Adrenal gland (tissue), 12 donors: Measurements from ENCODE around the gene RAB3B. TPM values are rescaled to one million over a fixed set of nuclear protein-coding genes. Genes with fewer than 3 reads are reported as not detected.
"Not testable (repeated sequence)": the region's sequence is repeated elsewhere in the genome, so short reads cannot be mapped to it uniquely, and the experiment has no call there.

Source experiments
- DNase-seq, 7 donors: peaks; one replicate each; pipeline ENCODE4 v3.0.0-alpha.2; 2019 to 2020
- H3K27ac ChIP-seq, 5 donors: fragments of 200-600 bp; sonication (generic) in 4 of 5; 1 replicate in 3 of 5; 2 replicates in 2 of 5; pipeline versions ENCODE4 v1.5.1 to v1.8.0; 2016 to 2020; ENCODE audit warnings: mild to moderate bottlenecking in 1 of 5
- H3K27me3 ChIP-seq: fragments of 200-600 bp; 2 replicates; pipeline ENCODE4 v1.8.0; 2021
- H3K36me3 ChIP-seq, 2 donors: fragments of 200-600 bp; replicated peaks in 1 of 2; 1 replicate in 1 of 2; 2 replicates in 1 of 2; pipeline versions ENCODE4 v1.5.1 to v1.8.0; 2018 to 2022
- H3K4me1 ChIP-seq, 2 donors: fragments of 200-600 bp; replicated peaks in 1 of 2; 1 replicate in 1 of 2; 2 replicates in 1 of 2; pipeline versions ENCODE4 v1.5.1 to v1.8.0; 2018 to 2021
- H3K4me3 ChIP-seq, 4 donors: fragments of 200-600 bp; sonication (generic) in 3 of 4; one replicate each; pipeline ENCODE4 v1.5.1; 2016 to 2018
- H3K9me3 ChIP-seq, 3 donors: fragments of 200-600 bp; sonication (generic) in 1 of 3; replicated peaks in 1 of 3; 1 replicate in 2 of 3; 2 replicates in 1 of 3; pipeline versions ENCODE4 v1.5.1 to v1.8.0; 2016 to 2021
- POLR2A ChIP-seq, 2 donors: fragments of 450-650 bp; IDR thresholded peaks; one replicate each; pipeline ENCODE4 v1.6.1; 2017; ENCODE audit warnings: antibody characterized with exemption in 2 of 2, mild to moderate bottlenecking in 2 of 2, moderate library complexity in 1 of 2
- WGBS, 4 donors: extraction: QIAGEN DNeasy Blood & Tissue Kit in 2 of 4; methylation state at CpG; one replicate each; pipeline versions ENCODE4 v1.1.5 to v1.1.7; 2013 to 2017; 5-methylcytosine and 5-hydroxymethylcytosine counted together
- intact Hi-C, 2 donors: fragments of 100-400 bp; cut with DNase I; formaldehyde crosslinking; loops; one replicate each; pipeline versions ENCODE4 v1.14.1 to v1.15.0; 2022 to 2023
- polyA plus RNA-seq, 3 donors: library from polyadenylated mRNA; stranded (reverse); fragments of 200-250 nt in 2 of 3; fragments of 350-450 nt in 1 of 3; fragmentation: Illumina TruSeq in 1 of 3; extraction: RNeasy Lipid Tissue Mini Kit (QIAGEN cat#74804) in 1 of 3; gene quantifications; one replicate each; pipeline ENCODE4 v1.2.3, GENCODE V29; 2013 to 2014
- total RNA-seq, 9 donors: library from RNA; depleted of rRNA in 4 of 9; stranded (reverse); fragments of >200 nt in 4 of 9; fragments of 120-200 nt in 1 of 9; fragmentation: NEBNext Ultra II Directional in 1 of 9; extraction: Animal tissue kit (Norgen Biotek cat#: 25700) in 1 of 9; gene quantifications; one replicate each; pipeline versions ENCODE4 v1.1.0 to v1.2.4, GENCODE V29; 2013 to 2023
- TF ChIP-seq, protein P1 (sequence below), 6 experiments: fragments of 450-650 bp in 4 of 6; fragments of 200-600 bp in 2 of 6; sonication (generic) in 1 of 6; IDR thresholded peaks; 1 replicate in 5 of 6; 2 replicates in 1 of 6; pipeline versions ENCODE4 v1.5.1 to v1.8.0; 2016 to 2021; ENCODE audit warnings: antibody characterized with exemption in 6 of 6, mild to moderate bottlenecking in 2 of 6, moderate library complexity in 1 of 6
- donor health status: healthy with polysubstance abuse.
- donor health status: Bipolar disorder and iron deficiency.
- donor health status: DM: yes; HTN: yes; CAD: no.
- donor health status: DM: no; HTN: no; CAD: no.
- donor health status: DM: no; HTN: no; CAD: no.
- donor health status: DM: yes; HTN: yes; CAD: no.

Gene RAB3B
- total and polyA plus RNA-seq, 12 donors = 0.20 to 9.2 (median 2.1) TPM

DNA sequence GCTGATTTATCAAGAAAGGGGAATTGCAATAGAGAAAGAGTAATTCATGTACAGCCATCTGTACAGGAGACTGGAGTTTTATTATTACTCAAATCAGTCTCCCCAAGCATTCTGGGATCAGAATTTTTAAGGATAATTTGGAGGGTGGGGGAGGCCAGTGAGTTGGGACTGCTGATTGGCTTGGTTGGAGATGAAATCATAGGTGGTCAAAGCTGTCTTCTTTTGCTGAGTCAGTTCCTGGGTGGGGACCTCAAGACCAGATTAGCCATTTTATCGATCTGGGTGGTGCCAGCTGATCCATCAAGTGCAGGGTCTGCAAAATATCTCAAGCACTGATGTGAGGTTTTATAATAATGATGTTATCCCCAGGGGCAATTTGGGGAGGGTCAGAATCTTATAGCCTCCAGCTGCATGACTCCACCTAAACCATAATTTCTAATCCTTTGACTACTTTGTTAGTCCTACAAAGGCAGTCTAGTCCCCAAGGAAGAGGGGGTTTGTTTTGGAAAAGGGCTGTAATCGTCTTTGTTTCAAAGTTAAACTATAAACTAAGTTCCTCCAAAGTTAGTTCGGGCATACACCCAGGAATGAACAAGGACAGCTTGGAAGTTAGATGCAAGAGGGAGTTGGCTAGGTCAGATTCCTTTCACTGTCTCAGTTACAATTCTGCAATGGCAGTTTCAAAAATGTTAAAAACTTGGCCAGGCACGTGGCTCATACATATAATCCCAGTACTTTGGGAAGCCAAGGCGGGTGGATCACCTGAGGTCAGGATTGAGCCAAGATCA is 16.9 kb upstream of the RAB3B start:
- 33 to 41% (median 36%) methylated on average over 5 of the region's 5 CpGs for WGBS, 4 donors
- Histone ChIP-seq H3K4me1 (peaks cover 6 to 11% of the 10 kb centered on the region in 2 donors), H3K27ac (no peak overlapping the region), H3K9me3 (no peaks in the 10 kb centered on the region), H3K27me3 (no peaks in the 10 kb centered on the region), H3K4me3 (no peak overlapping the region), H3K36me3 (no peaks in the 10 kb centered on the region)
- intact Hi-C loops = no loop called here
- TF ChIP-seq POLR2A (IDR thresholded peaks at IDR 0.05) = no peak
- TF ChIP-seq, protein P1, sequence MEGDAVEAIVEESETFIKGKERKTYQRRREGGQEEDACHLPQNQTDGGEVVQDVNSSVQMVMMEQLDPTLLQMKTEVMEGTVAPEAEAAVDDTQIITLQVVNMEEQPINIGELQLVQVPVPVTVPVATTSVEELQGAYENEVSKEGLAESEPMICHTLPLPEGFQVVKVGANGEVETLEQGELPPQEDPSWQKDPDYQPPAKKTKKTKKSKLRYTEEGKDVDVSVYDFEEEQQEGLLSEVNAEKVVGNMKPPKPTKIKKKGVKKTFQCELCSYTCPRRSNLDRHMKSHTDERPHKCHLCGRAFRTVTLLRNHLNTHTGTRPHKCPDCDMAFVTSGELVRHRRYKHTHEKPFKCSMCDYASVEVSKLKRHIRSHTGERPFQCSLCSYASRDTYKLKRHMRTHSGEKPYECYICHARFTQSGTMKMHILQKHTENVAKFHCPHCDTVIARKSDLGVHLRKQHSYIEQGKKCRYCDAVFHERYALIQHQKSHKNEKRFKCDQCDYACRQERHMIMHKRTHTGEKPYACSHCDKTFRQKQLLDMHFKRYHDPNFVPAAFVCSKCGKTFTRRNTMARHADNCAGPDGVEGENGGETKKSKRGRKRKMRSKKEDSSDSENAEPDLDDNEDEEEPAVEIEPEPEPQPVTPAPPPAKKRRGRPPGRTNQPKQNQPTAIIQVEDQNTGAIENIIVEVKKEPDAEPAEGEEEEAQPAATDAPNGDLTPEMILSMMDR (IDR thresholded peaks at IDR 0.05) = no peak
- no peak for DNase-seq

DNA sequence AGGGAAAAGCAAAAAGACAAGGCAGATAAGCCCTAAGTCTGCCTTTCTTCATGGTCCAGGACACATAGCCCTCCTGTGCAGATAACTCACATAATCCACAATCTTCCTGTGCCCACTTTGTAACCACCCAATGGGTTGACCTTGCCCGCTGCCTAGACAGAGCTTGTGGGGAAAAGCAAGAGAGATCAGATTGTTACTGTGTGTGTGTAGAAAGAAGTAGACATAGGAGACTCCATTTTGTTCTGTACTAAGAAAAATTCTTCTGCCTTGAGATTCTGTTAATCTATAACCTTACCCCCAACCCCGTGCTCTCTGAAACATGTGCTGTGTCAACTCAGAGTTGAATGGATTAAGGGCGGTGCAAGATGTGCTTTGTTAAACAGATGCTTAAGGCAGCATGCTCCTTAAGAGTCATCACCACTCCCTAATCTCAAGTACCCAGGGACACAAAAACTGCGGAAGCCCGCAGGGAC is 15.6 kb upstream of the RAB3B start:
- DNase-seq, H3K9me3 ChIP-seq, H3K4me3 ChIP-seq, intact Hi-C loops, H3K27me3 ChIP-seq, H3K36me3 ChIP-seq: not testable (repeated sequence)
- H3K27ac ChIP-seq = peak overlapping the region in 4 of 5 donors; percentile 71 to 80 (median 72)
- 34 to 52% (median 44%) methylated on average over 1 to 4 of the region's 5 CpGs for WGBS, 4 donors
- peaks cover 6 to 11% of the 10 kb centered on the region in 2 donors for H3K4me1 ChIP-seq

DNA sequence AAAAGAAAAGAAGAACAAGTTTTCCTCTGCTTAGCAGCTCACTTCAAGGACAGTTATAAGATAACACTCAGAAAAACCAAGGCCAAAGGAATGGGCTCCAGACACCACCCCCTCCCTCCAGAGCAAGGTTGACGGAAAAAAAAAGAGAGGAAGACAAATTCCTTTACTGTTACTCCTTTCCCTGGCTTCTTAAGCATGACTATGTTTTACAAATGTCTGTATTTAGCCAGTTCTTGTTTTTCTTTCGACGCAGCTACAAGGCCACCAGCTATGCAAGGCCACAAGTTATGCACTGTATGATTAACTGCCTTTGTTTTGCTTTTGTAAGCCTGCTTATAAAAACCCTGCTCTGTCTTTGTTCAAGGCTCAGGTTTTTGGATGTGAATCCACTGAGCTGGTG is 15.0 kb upstream of the RAB3B start:
- 15 to 23% (median 20%) methylated on average over 3 of the region's 3 CpGs for WGBS, 4 donors
- H3K27me3 ChIP-seq, H3K9me3 ChIP-seq, H3K4me3 ChIP-seq, H3K36me3 ChIP-seq, intact Hi-C loops: not testable (repeated sequence)
- Histone ChIP-seq H3K27ac (peak overlapping the region; percentile 52 to 80 (median 72)), H3K4me1 (peaks cover 6 to 11% of the 10 kb centered on the region in 2 donors)
- peak in 6 of 7 donors; percentile 29 to 59 (median 44) for DNase-seq

DNA sequence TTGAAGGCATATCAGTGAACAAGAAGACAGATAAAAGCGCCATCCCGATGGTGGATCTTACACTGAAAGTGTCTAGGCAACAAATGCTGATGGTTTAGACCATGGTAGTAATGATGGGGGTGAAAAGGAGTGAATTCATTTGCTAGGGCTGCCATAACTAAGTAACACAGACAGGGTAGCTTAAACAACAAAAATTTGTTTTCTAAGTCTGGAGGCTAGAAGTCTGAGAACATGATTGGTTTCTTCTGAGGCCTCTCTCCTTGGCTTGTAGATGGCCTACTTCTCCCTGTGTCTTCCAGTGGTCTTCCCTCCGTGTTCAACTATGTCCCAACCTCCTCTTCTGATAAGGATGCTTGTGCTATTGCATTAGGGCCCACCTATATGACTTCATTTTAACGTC is 13.4 kb upstream of the RAB3B start:
- intact Hi-C loops = loop anchor here in 1 of 2 donors (5.0 kb wide), 1 partner anchor 107 kb away; no protein-coding TSS in a partner anchor
- no peak overlapping the region for H3K4me3 ChIP-seq
- 62 to 70% (median 68%) methylated on average over 4 of the region's 4 CpGs for WGBS, 4 donors
- TF ChIP-seq, protein P1 (IDR thresholded peaks at IDR 0.05) = no peak
- no peak for TF ChIP-seq POLR2A (IDR thresholded peaks at IDR 0.05)
- no peaks in the 10 kb centered on the region for H3K9me3 ChIP-seq
- no peaks in the 10 kb centered on the region for H3K27me3 ChIP-seq
- no peaks in the 10 kb centered on the region for H3K36me3 ChIP-seq
- H3K27ac ChIP-seq = no peak overlapping the region
- no peak for DNase-seq
- H3K4me1 ChIP-seq = peaks cover 6 to 11% of the 10 kb centered on the region in 2 donors

DNA sequence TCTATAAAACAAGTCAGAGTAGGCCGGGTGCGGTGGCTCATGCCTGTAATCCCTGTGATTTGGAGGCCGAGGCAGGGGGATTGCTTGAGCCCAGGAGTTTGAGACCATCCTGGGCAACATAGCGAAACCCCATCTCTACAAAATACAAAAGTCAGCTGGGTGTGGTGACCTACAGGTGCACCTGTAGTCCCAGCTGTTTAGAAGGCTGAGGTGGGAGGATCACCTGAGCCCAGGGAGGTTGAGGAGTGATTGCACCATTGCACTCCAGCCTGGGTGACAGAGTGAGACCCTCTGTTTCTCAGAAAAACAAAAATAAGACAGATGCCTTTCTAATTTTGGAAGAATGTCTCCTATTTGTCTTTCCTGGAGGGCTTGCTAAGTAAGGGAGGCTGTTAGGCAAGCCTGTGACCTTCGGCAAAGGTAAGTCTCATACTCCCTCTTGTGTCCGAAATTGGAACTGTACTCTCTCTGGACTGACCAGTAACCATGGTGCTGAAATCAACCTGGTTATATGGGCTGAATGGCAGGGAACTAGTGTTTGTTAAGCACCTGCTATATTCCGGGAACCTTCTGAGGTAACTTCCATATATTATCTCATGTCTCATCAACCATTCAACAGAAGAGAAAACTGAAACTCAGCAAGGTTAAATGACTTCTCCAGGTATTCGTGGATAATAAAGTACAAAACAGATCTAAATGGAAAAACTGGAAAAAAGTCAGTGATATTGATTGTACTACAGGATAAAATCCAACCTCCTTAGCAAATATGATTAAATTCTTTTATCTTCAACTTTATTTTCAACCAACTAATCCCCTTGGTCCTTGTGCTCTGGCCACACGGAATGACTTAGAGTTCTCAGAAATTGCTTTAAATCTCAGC is 11.8 kb upstream of the RAB3B start:
- WGBS, 4 donors = 41 to 48% (median 45%) methylated on average over 9 of the region's 9 CpGs
- intact Hi-C loops = loop anchor here in 1 of 2 donors (5.0 kb wide), 1 partner anchor 105 kb away; no protein-coding TSS in a partner anchor
- Histone ChIP-seq H3K9me3 (no peaks in the 10 kb centered on the region), H3K4me1 (peaks cover 6 to 11% of the 10 kb centered on the region in 2 donors), H3K27ac (no peak overlapping the region), H3K36me3 (no peaks in the 10 kb centered on the region), H3K4me3 (no peak overlapping the region), H3K27me3 (no peaks in the 10 kb centered on the region)
- DNase-seq = peak; percentile 59 to 81 (median 72)
- TF ChIP-seq POLR2A (IDR thresholded peaks at IDR 0.05) = no peak
- TF ChIP-seq, protein P1 (IDR thresholded peaks at IDR 0.05) = peak; percentile 86 to 96 (median 95)
